Activated gamma-delta T cell treated with anti-CD3 and anti-CD28 coated beads, Interleukin-2, amount 50 U/mL, for 16 hours (primary cell): ENCODE data around the gene ATG3.
"Not testable (repeated sequence)": the region's sequence is repeated elsewhere in the genome, so short reads cannot be mapped to it uniquely, and the experiment has no call there.

Experiments
- DNase-seq: peaks from one replicate; pipeline ENCODE4 v3.0.0-alpha.2; 2020; ENCODE audit warnings: low read depth

ATG3 gene

DNA sequence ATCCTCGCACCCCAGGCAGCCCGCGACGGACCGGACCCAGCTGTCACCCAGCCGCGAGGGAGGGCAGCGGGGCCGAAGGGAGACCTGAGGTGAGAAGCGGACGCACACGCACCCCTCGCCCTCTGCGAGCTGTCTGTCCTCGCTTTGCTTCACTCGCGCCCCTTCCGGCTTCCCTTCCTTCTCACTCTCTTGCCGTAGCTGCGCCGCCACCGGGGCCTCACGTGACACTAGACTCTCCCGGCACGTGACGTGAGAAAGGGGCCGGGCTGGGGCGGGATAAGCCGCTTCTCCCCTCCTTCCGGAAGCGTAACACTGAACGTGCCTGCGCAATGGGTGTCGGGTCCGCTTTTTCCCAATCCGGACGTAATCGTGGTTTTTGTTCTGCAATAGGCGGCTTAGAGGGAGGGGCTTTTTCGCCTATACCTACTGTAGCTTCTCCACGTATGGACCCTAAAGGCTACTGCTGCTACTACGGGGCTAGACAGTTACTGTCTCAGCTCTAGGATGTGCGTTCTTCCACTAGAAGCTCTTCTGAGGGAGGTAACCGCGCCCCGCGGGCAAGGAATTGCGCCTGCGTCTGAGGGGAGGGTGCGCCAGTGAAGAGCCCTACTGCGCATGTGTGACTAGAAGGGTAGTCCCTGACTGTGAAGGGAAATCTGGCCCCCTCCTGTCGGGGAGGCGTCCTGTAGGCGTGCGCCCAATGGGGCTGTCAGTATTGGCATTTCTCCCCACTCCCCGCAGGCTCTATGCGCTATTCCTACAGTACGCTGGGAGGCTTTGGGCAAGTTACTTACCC is at the start of gene ATG3, which contains the start of gene SLC35A5:
ATG3 (minus strand) TSS at position 229 of the 796 bp plus-strand sequence. CDS start 434 bp downstream, outside the sequence.
SLC35A5 (plus strand) TSS at position 312 of the 796 bp plus-strand sequence. CDS start 1,359 bp downstream, outside the sequence.
- peak; percentile 98 for DNase-seq

GRCh38 chr3:112610121-112610520 is 48.4 kb upstream of the ATG3 start:
- no peak for DNase-seq

GRCh38 chr3:112607863-112608262 is 46.1 kb upstream of the ATG3 start:
- DNase-seq = no peak

DNA sequence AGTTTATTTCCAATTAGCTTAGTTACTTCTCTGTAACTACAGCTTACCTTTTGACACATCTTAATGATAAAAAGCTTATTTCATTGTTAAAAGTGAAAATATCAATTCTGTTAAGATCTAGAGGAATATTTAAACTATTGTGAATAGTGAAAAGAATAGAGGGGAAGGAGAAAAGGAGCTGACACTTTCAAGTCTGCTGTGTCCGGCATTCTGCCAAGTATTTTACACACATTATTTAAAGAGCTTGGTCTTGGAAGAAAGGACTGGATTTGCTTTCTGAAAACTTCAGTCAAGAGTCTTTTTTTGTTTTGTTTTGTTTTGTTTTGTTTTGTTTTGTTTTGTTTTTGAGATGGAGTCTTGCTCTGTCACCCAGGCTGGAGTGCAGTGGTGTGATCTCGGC is 44.3 kb upstream of the ATG3 start:
- no peak for DNase-seq

GRCh38 chr3:112605285-112605684 is 43.5 kb upstream of the ATG3 start:
- DNase-seq = no peak

GRCh38 chr3:112604536-112604935 is 42.8 kb upstream of the ATG3 start:
- no peak for DNase-seq

- no peak for DNase-seq
These were observed 40.6 kb upstream of the ATG3 start for GRCh38 chr3:112602217-112602838.

DNA sequence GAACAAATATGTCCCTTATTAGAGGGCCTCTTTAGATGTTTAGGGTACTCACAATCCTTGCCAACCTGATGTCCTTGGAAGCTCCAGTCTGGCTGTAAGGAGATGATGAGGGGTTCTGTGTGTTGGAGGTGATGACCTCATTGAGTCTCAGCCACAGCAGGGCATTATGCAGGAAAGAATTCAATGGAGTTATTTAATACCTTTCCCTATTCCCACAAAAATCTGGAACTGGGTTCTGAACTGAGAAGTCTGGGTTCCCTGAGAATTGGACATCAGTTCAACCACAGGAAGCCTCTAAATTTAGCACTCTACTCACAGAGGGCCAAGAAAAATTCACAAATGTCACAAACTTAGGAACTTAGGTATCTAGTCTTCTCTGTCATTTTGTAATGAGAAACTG is 37.0 kb upstream of the ATG3 start:
- no peak for DNase-seq

DNA sequence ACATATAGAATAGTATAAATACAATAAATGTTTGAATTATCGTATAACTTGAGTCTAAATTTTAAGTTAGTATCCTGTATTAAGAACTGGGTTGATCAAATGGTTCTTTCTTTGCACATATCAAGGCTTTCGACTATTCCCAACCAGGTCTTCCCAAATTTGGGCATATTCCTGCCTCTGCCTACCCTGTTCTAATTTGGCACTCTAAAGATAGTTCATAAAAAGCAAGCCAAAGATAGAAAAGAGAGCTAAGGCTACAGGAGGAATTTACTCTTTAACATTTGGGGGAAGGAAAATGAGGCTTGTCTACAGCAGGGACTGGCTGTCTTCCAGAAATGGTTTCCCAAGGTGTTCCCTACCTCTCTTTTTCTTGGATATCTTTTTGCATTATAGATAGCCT is 36.2 kb upstream of the ATG3 start:
- no peak for DNase-seq

DNA sequence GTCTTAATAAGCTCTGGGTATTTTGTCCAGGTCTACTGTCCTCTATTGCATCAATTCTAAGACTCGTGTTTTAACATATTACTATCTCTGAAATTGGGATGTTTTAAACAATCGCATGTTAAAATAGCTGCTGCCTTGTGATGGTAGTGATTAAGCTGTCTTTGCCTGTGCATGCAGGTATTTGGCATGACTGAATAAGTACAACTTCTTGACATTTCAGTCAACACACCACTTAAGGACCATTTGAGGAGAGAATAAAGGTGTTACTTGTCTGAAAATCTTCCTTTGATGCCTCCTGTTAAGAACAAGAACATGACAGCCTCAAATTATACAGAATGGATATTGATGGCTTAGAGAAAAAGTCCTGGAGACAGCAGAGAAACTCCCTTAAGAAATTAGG is 33.1 kb upstream of the ATG3 start:
- DNase-seq = no peak

DNA sequence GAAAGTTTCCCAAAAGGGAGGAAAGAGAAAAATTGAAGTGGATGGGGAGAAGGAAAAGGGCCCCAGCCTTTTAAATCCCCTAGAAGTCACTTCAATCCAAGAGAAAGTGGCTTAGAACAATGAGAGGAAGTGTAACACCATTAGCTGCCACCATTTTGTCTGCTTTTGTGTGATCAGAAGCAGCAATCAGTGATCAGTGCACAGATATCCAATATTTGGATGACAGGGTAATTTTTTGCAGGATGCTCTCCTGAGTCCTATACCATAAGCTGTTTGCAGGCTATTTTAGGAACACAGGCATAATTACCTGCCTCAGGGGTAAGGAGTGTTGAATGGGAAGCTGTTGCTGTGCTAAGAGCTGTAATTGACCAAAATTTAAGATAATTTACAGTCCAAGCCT is 31.5 kb upstream of the ATG3 start:
- DNase-seq = no peak

DNA sequence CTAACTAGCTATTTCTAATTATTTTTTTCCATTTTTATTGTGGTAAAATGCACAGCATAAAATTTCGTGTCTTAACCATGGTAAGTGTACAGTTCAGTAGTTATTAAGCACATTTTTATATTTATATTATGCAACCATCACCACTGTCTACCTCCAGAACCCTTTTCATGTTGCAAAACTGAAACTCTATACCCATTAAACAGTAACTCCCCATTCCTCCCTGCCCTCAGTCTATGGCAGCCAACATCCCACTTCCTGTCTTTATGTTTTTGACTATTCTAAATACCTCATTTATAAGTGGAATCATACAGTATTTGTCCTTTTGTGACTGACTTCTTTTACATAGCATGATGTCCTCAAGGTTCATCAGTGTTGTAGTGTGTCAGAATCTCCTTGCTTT is 25.6 kb upstream of the ATG3 start:
- no peak for DNase-seq

- DNase-seq = no peak
These were observed 24.0 kb upstream of the ATG3 start for GRCh38 chr3:112585782-112586181.

DNA sequence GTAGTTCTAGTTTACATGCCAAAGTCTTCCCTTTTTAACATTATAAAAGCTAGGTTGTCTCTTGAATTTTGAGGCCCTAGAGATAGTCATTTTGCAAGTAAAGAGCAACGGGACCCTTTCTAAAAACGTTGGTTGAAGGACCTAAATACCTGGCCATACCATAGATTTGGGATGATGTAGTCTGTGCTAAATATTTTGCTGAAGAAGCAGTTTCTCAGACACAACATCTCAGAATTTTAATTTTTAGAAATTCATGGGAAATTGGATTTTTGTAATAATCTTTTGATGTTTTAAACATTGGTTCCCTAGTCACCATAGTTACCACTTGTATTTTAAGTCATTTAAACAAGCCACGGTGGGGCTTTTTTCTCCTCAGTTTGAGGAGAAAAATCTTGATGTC is 21.3 kb upstream of the ATG3 start:
- DNase-seq = no peak

DNA sequence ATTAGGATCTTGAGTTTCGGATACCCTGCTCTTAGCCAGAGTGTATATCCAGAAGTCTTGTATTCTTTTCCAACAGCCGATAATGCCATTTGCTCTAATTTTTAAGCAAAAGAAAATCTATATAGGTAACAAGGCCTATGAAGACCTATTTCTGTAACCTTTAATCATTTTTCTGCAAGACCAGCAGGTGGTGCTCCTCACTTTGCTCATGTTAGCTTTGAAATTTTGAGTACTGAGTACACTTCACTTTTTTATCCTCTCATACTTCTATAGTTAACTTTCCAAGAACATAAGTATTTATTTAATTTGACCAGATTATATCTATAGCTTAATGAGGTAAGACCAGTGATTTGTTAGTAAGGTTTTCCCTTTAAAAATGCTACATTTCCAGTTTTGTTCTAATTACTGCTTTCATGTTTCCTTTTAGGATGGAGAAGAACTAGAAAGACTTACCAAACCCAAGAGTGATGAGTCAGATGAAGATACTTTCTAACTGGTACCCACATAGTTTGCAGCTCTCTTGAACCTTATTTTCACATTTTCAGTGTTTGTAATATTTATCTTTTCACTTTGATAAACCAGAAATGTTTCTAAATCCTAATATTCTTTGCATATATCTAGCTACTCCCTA is 20.6 kb upstream of the ATG3 start:
- no peak for DNase-seq

GRCh38 chr3:112579697-112580096 is 17.9 kb upstream of the ATG3 start:
- no peak for DNase-seq

DNA sequence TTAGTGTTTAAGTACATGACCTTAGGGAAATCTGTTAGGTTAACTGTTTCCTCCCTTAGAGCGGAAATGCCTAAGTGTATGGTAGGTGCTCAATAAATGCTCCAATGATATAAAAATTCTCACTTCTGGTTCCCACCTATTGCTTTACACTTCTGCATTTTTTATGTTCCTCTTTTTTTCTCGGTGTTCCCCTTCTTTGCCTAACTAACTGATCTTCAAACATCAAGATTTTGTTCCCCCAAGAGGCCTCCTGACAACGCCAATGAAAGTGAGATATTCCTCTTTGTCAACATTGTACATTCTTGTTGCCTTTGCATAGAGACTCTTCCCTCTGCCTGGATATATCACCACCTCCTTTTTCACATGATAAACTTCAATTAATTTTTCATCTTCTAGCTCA is 17.5 kb upstream of the ATG3 start:
- no peak for DNase-seq

- no peak for DNase-seq
These were observed 10.9 kb upstream of the ATG3 start for GRCh38 chr3:112572701-112573100.

DNA sequence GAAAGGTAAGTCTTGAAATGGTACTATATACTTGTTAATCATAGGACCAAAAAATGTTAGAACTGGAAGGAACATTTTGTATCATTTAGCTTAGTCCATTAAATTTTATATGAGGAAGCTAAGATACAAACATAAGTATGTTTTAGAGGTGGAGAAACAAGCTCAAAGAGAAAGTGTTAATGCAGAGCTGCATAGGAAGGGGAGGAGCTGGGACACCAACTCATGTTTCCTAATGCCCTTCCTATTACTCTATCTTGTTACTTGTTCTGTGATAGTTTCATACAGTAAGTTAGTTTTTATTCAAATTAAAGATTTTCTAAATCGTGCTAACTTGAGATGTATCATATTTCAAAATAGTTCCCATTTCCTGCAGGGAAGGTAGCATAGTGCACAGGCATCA is 7.5 kb upstream of the ATG3 start:
- no peak for DNase-seq

DNA sequence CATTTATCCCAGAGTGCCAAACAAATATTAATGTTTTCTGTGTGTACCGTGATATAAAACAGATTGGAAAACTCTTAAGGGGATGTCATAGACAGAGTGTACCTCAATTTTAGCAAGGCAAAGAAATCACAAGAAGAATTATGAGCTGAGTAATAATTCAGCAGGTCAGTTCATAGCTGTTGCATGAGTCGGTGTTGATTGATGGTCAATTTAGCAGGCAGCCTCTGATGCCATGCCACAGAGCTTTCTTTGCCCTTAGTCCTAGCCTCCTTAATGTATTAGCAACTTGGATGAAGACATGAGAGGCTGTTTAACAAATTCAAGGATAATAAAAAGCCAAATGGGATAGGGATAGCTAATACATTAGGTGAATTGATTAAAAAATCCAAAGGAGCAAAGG is 6.9 kb upstream of the ATG3 start:
- DNase-seq = no peak

- DNase-seq = no peak
These were observed 3.2 kb upstream of the ATG3 start for GRCh38 chr3:112564940-112565305.

- DNase-seq = not testable (repeated sequence)
These were observed 2.6 kb upstream of the ATG3 start for GRCh38 chr3:112564247-112564939.

GRCh38 chr3:112561484-112561733 is 353 bp downstream of the ATG3 start:
- DNase-seq = peak; percentile 68
